Keratinocyte (primary cell): ENCODE data around the gene CXADR. TPM values are rescaled to one million over a fixed set of nuclear protein-coding genes. Genes with fewer than 3 reads are reported as not detected.

Experiments used
- DNase-seq: peaks from one replicate; pipeline ENCODE4 v3.0.0-alpha.2; 2011; ENCODE audit warnings: low read depth, missing footprints, low spot score
- FAIRE-seq: peaks from 2 replicates; lab custom pipeline; 2011; peaks lifted over from hg19 to GRCh38; lab: Jason Lieb, UNC
- H2AFZ ChIP-seq: 2 replicates; pipeline ENCODE4 v1.6.0; 2012; ENCODE audit warnings: low read length, control low read depth, inconsistent platforms; ENCODE audit not compliant: control insufficient read depth
- H3K27ac ChIP-seq: 2 replicates; pipeline ENCODE4 v1.5.1; 2011; ENCODE audit warnings: low read length; ENCODE audit not compliant: control insufficient read depth, insufficient read depth
- H3K27me3 ChIP-seq: 3 replicates; pipeline ENCODE4 v1.6.0; 2011; ENCODE audit warnings: low read length; ENCODE audit not compliant: control insufficient read depth, insufficient read depth; ENCODE audit errors: extremely low read depth
- H3K36me3 ChIP-seq, 2 experiments: 2 replicates in 1 of 2; 3 replicates in 1 of 2; pipeline ENCODE4 v1.5.1; 2011; ENCODE audit warnings: low read length in 2 of 2, mild to moderate bottlenecking in 1 of 2; ENCODE audit not compliant: control insufficient read depth in 2 of 2, insufficient read depth in 2 of 2; ENCODE audit errors: extremely low read depth in 1 of 2
- H3K4me1 ChIP-seq: 3 replicates; pipeline ENCODE4 v1.5.1; 2011; ENCODE audit warnings: low read length; ENCODE audit not compliant: control insufficient read depth, insufficient read depth; ENCODE audit errors: extremely low read depth
- H3K4me2 ChIP-seq: 3 replicates; pipeline ENCODE4 v1.6.0; 2011; ENCODE audit warnings: low read depth, low read length; ENCODE audit not compliant: control insufficient read depth, insufficient read depth; ENCODE audit errors: extremely low read depth
- H3K4me3 ChIP-seq, 3 experiments: fragments of 200-600 bp in 1 of 3; sonication (generic) in 1 of 3; 2 replicates in 2 of 3; 3 replicates in 1 of 3; pipeline ENCODE4 v1.5.1; 2011 to 2016; ENCODE audit warnings: low read length in 3 of 3, mild to moderate bottlenecking in 3 of 3, control low read depth in 2 of 3, inconsistent platforms in 1 of 3, low read depth in 1 of 3, mixed read lengths in 1 of 3, mixed run types in 1 of 3, moderate library complexity in 1 of 3; ENCODE audit not compliant: control insufficient read depth in 2 of 3, insufficient read depth in 2 of 3; ENCODE audit errors: extremely low read depth in 1 of 3
- H3K79me2 ChIP-seq: 2 replicates; pipeline ENCODE4 v1.6.0; 2012; ENCODE audit warnings: low read length; ENCODE audit not compliant: control insufficient read depth, insufficient read depth
- H3K9ac ChIP-seq: 3 replicates; pipeline ENCODE4 v1.6.0; 2011; ENCODE audit warnings: low read length; ENCODE audit not compliant: control insufficient read depth, insufficient read depth; ENCODE audit errors: extremely low read depth
- H3K9me1 ChIP-seq: 3 replicates; pipeline ENCODE4 v1.6.0; 2011; ENCODE audit warnings: low read length; ENCODE audit not compliant: control insufficient read depth, insufficient read depth; ENCODE audit errors: extremely low read depth
- H3K9me3 ChIP-seq: 2 replicates; pipeline ENCODE4 v1.5.1; 2012; ENCODE audit warnings: low read depth, low read length; ENCODE audit not compliant: control insufficient read depth
- H4K20me1 ChIP-seq: 3 replicates; pipeline ENCODE4 v1.6.0; 2011; ENCODE audit warnings: low read length; ENCODE audit not compliant: control insufficient read depth, insufficient read depth; ENCODE audit errors: extremely low read depth
- CTCF ChIP-seq, 3 experiments: IDR thresholded peaks in 1 of 3; conservative IDR thresholded peaks in 1 of 3; optimal IDR thresholded peaks in 1 of 3; 2 replicates in 2 of 3; 3 replicates in 1 of 3; pipeline versions ENCODE3 to v1.5.1; 2011; ENCODE audit warnings: low read length in 3 of 3, mild to moderate bottlenecking in 3 of 3, moderate library complexity in 2 of 3, control low read depth in 1 of 3, inconsistent platforms in 1 of 3; ENCODE audit not compliant: insufficient read depth in 2 of 3; ENCODE audit errors: extremely low read depth in 1 of 3
- EZH2 ChIP-seq: IDR thresholded peaks from one replicate; pipeline ENCODE4 v1.6.1; 2012; ENCODE audit warnings: inconsistent platforms, mild to moderate bottlenecking, low read length, moderate library complexity
- dilution Hi-C: fragments of 300-500 bp; cut with MboI; formaldehyde crosslinking; loops from one replicate; pipeline ENCODE4 v1.7.0; 2020; ENCODE audit warnings: low sequenced_read_pairs; ENCODE audit not compliant: extremely low pct_ligation_motif_present
- polyA plus RNA-seq, 5 experiments: library from polyadenylated mRNA; depleted of rRNA in 3 of 5; stranded (reverse) in 3 of 5; stranded (forward) in 1 of 5; unstranded in 1 of 5; fragments of >200 nt; gene quantifications; 1 replicate in 1 of 5; 2 replicates in 3 of 5; 3 replicates in 1 of 5; pipeline versions ENCODE4 v1.2.1 to v1.2.3, GENCODE V29; 2011 to 2012; ENCODE audit warnings: missing spikeins in 2 of 5, low read depth in 1 of 5, low replicate concordance in 1 of 5

CXADR gene
- polyA plus RNA-seq, 1 donor (not counting 4 experiments of a cell fraction or from before 2014, with no cell fraction given), result 37.3 TPM

- H2AFZ ChIP-seq, result no peak overlapping the region
- H3K4me1 ChIP-seq, result peaks cover 33% of the 10 kb centered on the region
- H3K9ac ChIP-seq, result no peak overlapping the region
- H4K20me1 ChIP-seq, result peaks cover 5% of the 10 kb centered on the region
- no peak overlapping the region for H3K4me3 ChIP-seq
- H3K9me3 ChIP-seq, result no peaks in the 10 kb centered on the region
- peak overlapping the region; percentile 20 for H3K4me2 ChIP-seq
- no peaks in the 10 kb centered on the region for H3K36me3 ChIP-seq
- TF ChIP-seq CTCF (optimal IDR thresholded peaks at IDR 0.05 in 1 of 3, IDR thresholded peaks at IDR 0.05 in 1 of 3, conservative IDR thresholded peaks at IDR 0.05 in 1 of 3; ENCODE audit: extremely low read depth in 1 of 3, insufficient read depth in 2 of 3, low read length in 3 of 3) (no peak), EZH2 (no peak)
- dilution Hi-C loops, result no loop called here
- no peaks in the 10 kb centered on the region for H3K9me1 ChIP-seq
- H3K27ac ChIP-seq, result no peak overlapping the region
- DNase-seq (no peak), FAIRE-seq (no peak)
- peaks cover 34% of the 10 kb centered on the region for H3K79me2 ChIP-seq
- H3K27me3 ChIP-seq, result no peaks in the 10 kb centered on the region
Measured at GRCh38 chr21:17526776-17527175, 13.9 kb downstream of the CXADR start.

DNA sequence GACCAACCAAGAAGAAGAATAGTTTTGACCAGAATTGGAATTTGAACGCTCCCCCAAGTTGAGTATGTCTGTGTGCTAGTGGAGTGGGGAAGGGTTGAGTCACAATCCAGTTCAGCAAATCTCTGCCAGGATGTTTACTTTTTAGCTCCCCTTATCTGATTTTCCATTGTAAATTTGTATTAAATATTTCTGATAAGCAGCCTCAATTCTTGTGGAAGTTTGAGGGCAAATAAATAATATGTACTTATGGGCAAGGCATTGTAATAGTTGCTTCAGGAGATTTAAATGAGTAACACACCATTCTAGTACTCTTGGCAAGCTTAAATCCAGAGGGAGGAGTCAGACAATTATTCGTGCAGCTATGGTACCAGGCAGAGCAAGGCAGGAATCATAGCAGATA lies 14.4 kb downstream of the CXADR start:
- H3K4me2 ChIP-seq, result peak overlapping the region; percentile 39

GRCh38 chr21:17527711-17528110 lies 14.9 kb downstream of the CXADR start:
- Histone ChIP-seq H3K27ac (no peak overlapping the region), H3K9me1 (no peaks in the 10 kb centered on the region), H3K4me1 (peaks cover 31% of the 10 kb centered on the region), H2AFZ (no peak overlapping the region), H3K4me2 (peak overlapping the region; percentile 39), H3K9ac (no peak overlapping the region), H3K27me3 (no peaks in the 10 kb centered on the region), H4K20me1 (peaks cover 5% of the 10 kb centered on the region), H3K9me3 (no peaks in the 10 kb centered on the region), H3K36me3 (no peaks in the 10 kb centered on the region), H3K4me3 (no peak overlapping the region), H3K79me2 (peaks cover 36% of the 10 kb centered on the region)
- TF ChIP-seq EZH2 (no peak), CTCF (optimal IDR thresholded peaks at IDR 0.05 in 1 of 3, IDR thresholded peaks at IDR 0.05 in 1 of 3, conservative IDR thresholded peaks at IDR 0.05 in 1 of 3; ENCODE audit: extremely low read depth in 1 of 3, insufficient read depth in 2 of 3, low read length in 3 of 3) (no peak)
- FAIRE-seq (no peak), DNase-seq (no peak)
- dilution Hi-C loops, result no loop called here

More for the DNA sequence above, 14.4 kb downstream of the CXADR start:
- FAIRE-seq (no peak), DNase-seq (no peak)
- H3K79me2 ChIP-seq, result peaks cover 37% of the 10 kb centered on the region
- TF ChIP-seq EZH2, result no peak
- H3K27ac ChIP-seq, result no peak overlapping the region
- dilution Hi-C loops, result no loop called here
- no peak overlapping the region for H3K9ac ChIP-seq
- H4K20me1 ChIP-seq, result peaks cover 5% of the 10 kb centered on the region
- H3K9me1 ChIP-seq, result no peaks in the 10 kb centered on the region
- no peaks in the 10 kb centered on the region for H3K36me3 ChIP-seq
- no peak overlapping the region for H2AFZ ChIP-seq
- H3K4me3 ChIP-seq, result no peak overlapping the region
- peaks cover 33% of the 10 kb centered on the region for H3K4me1 ChIP-seq
- H3K27me3 ChIP-seq, result no peaks in the 10 kb centered on the region
- H3K9me3 ChIP-seq, result no peaks in the 10 kb centered on the region
